HFFc6 (cell line): ENCODE results near the gene GPC6. TPM values are rescaled to one million over a fixed set of nuclear protein-coding genes. Genes with fewer than 3 reads are reported as not detected.

Experiments used
- DNase-seq: peaks from one replicate; pipeline ENCODE4 v3.0.0-alpha.2; 2018
- H3K27ac Mint-ChIP-seq: 2 replicates; pipeline ENCODE4 v1.8.0; 2020; ENCODE audit warnings: mild to moderate bottlenecking, mixed read lengths
- H3K27me3 Mint-ChIP-seq: 2 replicates; pipeline ENCODE4 v1.8.0; 2021; ENCODE audit warnings: mild to moderate bottlenecking, moderate library complexity, mixed read lengths; ENCODE audit not compliant: insufficient read depth
- H3K36me3 Mint-ChIP-seq: 2 replicates; pipeline ENCODE4 v1.8.0; 2021; ENCODE audit warnings: low read depth, mixed read lengths
- H3K4me1 Mint-ChIP-seq: 2 replicates; pipeline ENCODE4 v1.8.0; 2020; ENCODE audit warnings: low read depth, mixed read lengths
- H3K4me3 Mint-ChIP-seq: 2 replicates; pipeline ENCODE4 v1.8.0; 2020; ENCODE audit warnings: mild to moderate bottlenecking, moderate library complexity, mixed read lengths
- H3K9me3 Mint-ChIP-seq: 2 replicates; pipeline ENCODE4 v1.8.0; 2020; ENCODE audit warnings: mild to moderate bottlenecking, mixed read lengths
- CTCF ChIP-seq: fragments of 200-600 bp; sonication (generic); IDR thresholded peaks from 2 replicates; pipeline ENCODE4 v1.5.0; 2021; ENCODE audit warnings: antibody characterized with exemption, mild to moderate bottlenecking
- total RNA-seq, 6 experiments: library from RNA; stranded (reverse); fragmentation: NEBNext Ultra II Directional; extraction: Animal tissue kit (Norgen Biotek cat#: 25700); gene quantifications; 2 replicates in 1 of 6; 3 replicates in 5 of 6; pipeline ENCODE4 v1.2.3, GENCODE V29; 2021

The GPC6 gene
- total RNA-seq, 6 experiments from 2014 or later: 3.0 to 5.3 (median 4.4) TPM

GRCh38 chr13:93984876-93985275 lies 758.3 kb downstream of the GPC6 start:
- Mint-ChIP-seq H3K4me1 (no peaks in the 10 kb centered on the region), H3K27ac (no peak overlapping the region), H3K4me3 (no peak overlapping the region), H3K36me3 (no peaks in the 10 kb centered on the region), H3K9me3 (no peaks in the 10 kb centered on the region), H3K27me3 (peaks cover 2% of the 10 kb centered on the region)
- TF ChIP-seq CTCF: no peak
- DNase-seq: no peak

- Mint-ChIP-seq H3K27ac (no peak overlapping the region), H3K9me3 (no peaks in the 10 kb centered on the region), H3K4me3 (no peak overlapping the region), H3K36me3 (no peaks in the 10 kb centered on the region), H3K27me3 (peaks cover 2% of the 10 kb centered on the region), H3K4me1 (no peaks in the 10 kb centered on the region)
- no peak for TF ChIP-seq CTCF
- DNase-seq: no peak
These were observed 760.9 kb downstream of the GPC6 start for GRCh38 chr13:93987458-93987857.

- Mint-ChIP-seq H3K36me3 (no peaks in the 10 kb centered on the region), H3K9me3 (no peaks in the 10 kb centered on the region), H3K4me1 (no peaks in the 10 kb centered on the region), H3K4me3 (no peak overlapping the region), H3K27me3 (no peaks in the 10 kb centered on the region; the same call in 1 of the 2 replicates), H3K27ac (no peak overlapping the region)
- no peak for DNase-seq
- no peak for TF ChIP-seq CTCF
These were observed 765.0 kb downstream of the GPC6 start for GRCh38 chr13:93991569-93991968.

GRCh38 chr13:93996481-93996880 lies 769.9 kb downstream of the GPC6 start:
- no peaks in the 10 kb centered on the region for H3K9me3 Mint-ChIP-seq
- H3K4me3 Mint-ChIP-seq: no peak overlapping the region
- H3K27me3 Mint-ChIP-seq: no peaks in the 10 kb centered on the region; the same call in 1 of the 2 replicates
- H3K27ac Mint-ChIP-seq: no peak overlapping the region
- no peaks in the 10 kb centered on the region for H3K4me1 Mint-ChIP-seq
- no peak for DNase-seq
- no peak for TF ChIP-seq CTCF
- no peaks in the 10 kb centered on the region for H3K36me3 Mint-ChIP-seq

GRCh38 chr13:94006296-94006695 lies 779.7 kb downstream of the GPC6 start:
- no peaks in the 10 kb centered on the region for H3K36me3 Mint-ChIP-seq
- H3K9me3 Mint-ChIP-seq: no peaks in the 10 kb centered on the region
- H3K4me1 Mint-ChIP-seq: peaks cover 11% of the 10 kb centered on the region
- no peak for TF ChIP-seq CTCF
- H3K4me3 Mint-ChIP-seq: no peak overlapping the region
- DNase-seq: no peak
- H3K27me3 Mint-ChIP-seq: no peaks in the 10 kb centered on the region
- no peak overlapping the region for H3K27ac Mint-ChIP-seq

GRCh38 chr13:94007072-94007471 lies 780.5 kb downstream of the GPC6 start:
- no peak for TF ChIP-seq CTCF
- no peaks in the 10 kb centered on the region for H3K36me3 Mint-ChIP-seq
- DNase-seq: no peak
- no peak overlapping the region for H3K4me3 Mint-ChIP-seq
- peaks cover 11% of the 10 kb centered on the region for H3K4me1 Mint-ChIP-seq
- H3K9me3 Mint-ChIP-seq: no peaks in the 10 kb centered on the region
- H3K27ac Mint-ChIP-seq: no peak overlapping the region
- no peaks in the 10 kb centered on the region for H3K27me3 Mint-ChIP-seq
